ENCODE results near the gene SLC31A2. TPM values are rescaled to one million over a fixed set of nuclear protein-coding genes. Genes with fewer than 3 reads are reported as not detected.

SLC31A2 gene
- total and polyA plus RNA-seq, 2 donors from 2014 or later: 10.6 to 18.6 TPM

DNA sequence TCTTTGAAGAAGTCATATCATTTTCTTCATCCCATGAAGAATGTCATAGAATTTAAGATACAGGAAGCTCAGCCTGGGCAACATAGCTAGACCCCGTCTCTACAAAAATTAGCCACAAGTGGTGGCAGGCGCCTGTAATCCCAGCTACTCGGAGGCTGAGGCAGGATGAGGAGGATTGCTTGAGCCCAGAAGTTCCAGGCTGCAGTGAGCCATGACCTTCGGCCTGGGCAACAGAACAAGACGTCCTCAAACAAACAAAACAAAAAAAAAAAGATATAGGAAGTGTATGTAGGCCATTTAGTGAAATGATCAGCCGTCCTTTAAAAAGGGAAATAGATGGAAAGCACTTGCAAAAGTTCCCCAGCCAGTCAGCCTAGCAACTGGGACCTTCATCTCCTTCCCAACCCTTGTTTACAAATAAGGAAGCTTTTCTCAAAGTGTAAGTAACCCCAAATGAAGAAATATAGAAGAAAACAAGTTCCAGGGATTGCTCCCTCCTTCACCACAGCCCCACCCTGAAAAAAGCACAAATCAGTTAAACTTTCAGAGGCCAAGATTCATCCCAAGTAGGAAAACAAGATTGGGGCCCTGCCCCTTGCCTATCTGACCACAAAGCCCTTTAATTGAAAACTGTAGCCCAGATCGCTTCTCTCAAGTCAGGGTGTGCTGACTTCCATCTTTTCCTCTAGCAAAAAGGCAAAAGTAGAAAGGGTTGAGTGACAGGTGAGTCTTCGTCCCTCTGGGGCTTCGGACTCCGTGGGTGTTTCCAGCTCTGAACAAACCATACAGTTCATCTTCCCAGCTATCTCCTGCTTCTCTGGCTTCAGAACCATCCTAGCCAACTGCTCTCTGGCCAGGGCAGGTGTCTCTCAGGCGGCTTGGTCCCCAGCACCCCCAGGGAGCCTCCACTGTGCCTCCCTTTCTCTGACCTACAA, 1.2 kb downstream of the SLC31A2 start:
- H3K36me3 ChIP-seq (ENCODE audit: control insufficient read depth in 2 of 3, insufficient read depth in 3 of 3, low read length in 3 of 3): peaks cover 0 to 2% (median 0%) of the 10 kb centered on the region in 3 donors
- H3K9me3 ChIP-seq (ENCODE audit: control insufficient read depth in 2 of 3, insufficient read depth in 1 of 3, low read length in 3 of 3): no peaks in the 10 kb centered on the region
- peak overlapping the region in 1 of 2 donors; percentile 37 for H3K27ac ChIP-seq (ENCODE audit: low read depth in 2 of 2, low read length in 2 of 2)
- DNase-seq: peak in 1 of 5 donors; percentile 6
- TF ChIP-seq, protein P1, sequence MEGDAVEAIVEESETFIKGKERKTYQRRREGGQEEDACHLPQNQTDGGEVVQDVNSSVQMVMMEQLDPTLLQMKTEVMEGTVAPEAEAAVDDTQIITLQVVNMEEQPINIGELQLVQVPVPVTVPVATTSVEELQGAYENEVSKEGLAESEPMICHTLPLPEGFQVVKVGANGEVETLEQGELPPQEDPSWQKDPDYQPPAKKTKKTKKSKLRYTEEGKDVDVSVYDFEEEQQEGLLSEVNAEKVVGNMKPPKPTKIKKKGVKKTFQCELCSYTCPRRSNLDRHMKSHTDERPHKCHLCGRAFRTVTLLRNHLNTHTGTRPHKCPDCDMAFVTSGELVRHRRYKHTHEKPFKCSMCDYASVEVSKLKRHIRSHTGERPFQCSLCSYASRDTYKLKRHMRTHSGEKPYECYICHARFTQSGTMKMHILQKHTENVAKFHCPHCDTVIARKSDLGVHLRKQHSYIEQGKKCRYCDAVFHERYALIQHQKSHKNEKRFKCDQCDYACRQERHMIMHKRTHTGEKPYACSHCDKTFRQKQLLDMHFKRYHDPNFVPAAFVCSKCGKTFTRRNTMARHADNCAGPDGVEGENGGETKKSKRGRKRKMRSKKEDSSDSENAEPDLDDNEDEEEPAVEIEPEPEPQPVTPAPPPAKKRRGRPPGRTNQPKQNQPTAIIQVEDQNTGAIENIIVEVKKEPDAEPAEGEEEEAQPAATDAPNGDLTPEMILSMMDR (IDR thresholded peaks at IDR 0.05; ENCODE audit: borderline replicate concordance, extremely low read depth, insufficient read depth): no peak
- FAIRE-seq: no peak
- peaks cover 0 to 14% (median 9%) of the 10 kb centered on the region in 3 donors for H3K4me1 ChIP-seq (ENCODE audit: control insufficient read depth in 2 of 3, insufficient read depth in 2 of 3, low read depth in 1 of 3, low read length in 3 of 3)
- peak overlapping the region; percentile 7 to 85 (median 70) for H3K4me3 ChIP-seq (ENCODE audit: low read length in 3 of 3)
- H3K9ac ChIP-seq (ENCODE audit: low read length in 3 of 3): peak overlapping the region in 1 of 3 donors; percentile 79
- intact Hi-C loops (cut with DNase I): no loop called here
- H3K27me3 ChIP-seq (ENCODE audit: control insufficient read depth, insufficient read depth, low read length): no peaks in the 10 kb centered on the region

DNA sequence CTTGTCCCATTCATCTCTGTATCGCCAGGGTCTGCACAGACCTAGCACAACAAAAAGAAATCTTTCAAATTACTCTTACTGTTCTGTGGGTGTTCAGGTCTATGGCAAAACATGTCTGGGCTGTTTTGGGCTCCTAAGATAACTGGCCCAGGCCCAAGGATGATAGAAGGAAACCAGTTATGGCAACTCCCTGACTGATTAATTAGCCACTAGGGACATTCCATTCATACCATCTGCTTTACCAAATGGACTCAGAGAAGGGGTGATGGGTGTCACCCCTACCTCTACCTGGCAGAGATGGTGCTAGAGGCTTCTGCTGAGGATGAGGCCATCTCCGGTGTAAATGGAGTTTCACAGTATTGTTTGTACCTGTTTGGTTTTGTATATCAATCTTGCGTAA, 1.9 kb downstream of the SLC31A2 start:
- H3K27ac ChIP-seq (ENCODE audit: low read depth in 2 of 2, low read length in 2 of 2): no peak overlapping the region

DNA sequence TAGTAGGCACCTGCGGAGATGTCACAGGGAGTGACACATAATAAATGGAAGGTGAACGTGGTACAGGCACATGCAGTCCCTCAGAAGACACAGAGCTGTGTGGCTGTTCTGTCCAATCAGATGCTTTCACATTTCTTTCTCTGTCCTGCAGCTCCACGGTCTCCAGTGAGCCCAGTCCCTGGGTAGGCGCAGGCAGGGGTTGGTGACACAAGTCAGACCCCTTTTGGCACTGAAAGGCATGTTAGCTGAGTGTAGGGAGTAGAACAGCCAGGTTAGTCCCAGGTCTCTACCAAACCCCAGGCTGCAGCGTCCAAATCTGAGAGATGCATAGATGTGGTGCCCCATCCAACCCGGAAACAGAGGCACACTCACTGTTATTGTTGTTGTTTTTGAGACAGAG, 2.8 kb downstream of the SLC31A2 start:
- DNase-seq (no peak), FAIRE-seq (no peak)
- TF ChIP-seq, protein P1 (IDR thresholded peaks at IDR 0.05; ENCODE audit: borderline replicate concordance, extremely low read depth, insufficient read depth): no peak
- Histone ChIP-seq H3K9me3 (ENCODE audit: control insufficient read depth in 2 of 3, insufficient read depth in 1 of 3, low read length in 3 of 3) (no peaks in the 10 kb centered on the region), H3K27ac (ENCODE audit: low read depth in 2 of 2, low read length in 2 of 2) (no peak overlapping the region), H3K4me3 (ENCODE audit: low read length in 3 of 3) (no peak overlapping the region), H3K36me3 (ENCODE audit: control insufficient read depth in 2 of 3, insufficient read depth in 3 of 3, low read length in 3 of 3) (peaks cover 0 to 2% (median under 1%) of the 10 kb centered on the region in 3 donors), H3K27me3 (ENCODE audit: control insufficient read depth, insufficient read depth, low read length) (no peaks in the 10 kb centered on the region), H3K9ac (ENCODE audit: low read length in 3 of 3) (no peak overlapping the region), H3K4me1 (ENCODE audit: control insufficient read depth in 2 of 3, insufficient read depth in 2 of 3, low read depth in 1 of 3, low read length in 3 of 3) (peaks cover 0 to 14% (median 9%) of the 10 kb centered on the region in 3 donors)
- intact Hi-C loops (cut with DNase I): no loop called here

More for the DNA sequence above, 1.9 kb downstream of the SLC31A2 start:
- FAIRE-seq (no peak), DNase-seq (no peak)
- no peaks in the 10 kb centered on the region for H3K27me3 ChIP-seq (ENCODE audit: control insufficient read depth, insufficient read depth, low read length)
- H3K36me3 ChIP-seq (ENCODE audit: control insufficient read depth in 2 of 3, insufficient read depth in 3 of 3, low read length in 3 of 3): peaks cover 0 to 2% (median 0%) of the 10 kb centered on the region in 3 donors
- H3K9me3 ChIP-seq (ENCODE audit: control insufficient read depth in 2 of 3, insufficient read depth in 1 of 3, low read length in 3 of 3): no peaks in the 10 kb centered on the region
- peaks cover 0 to 14% (median 9%) of the 10 kb centered on the region in 3 donors for H3K4me1 ChIP-seq (ENCODE audit: control insufficient read depth in 2 of 3, insufficient read depth in 2 of 3, low read depth in 1 of 3, low read length in 3 of 3)
- intact Hi-C loops (cut with DNase I): no loop called here
- TF ChIP-seq, protein P1 (IDR thresholded peaks at IDR 0.05; ENCODE audit: borderline replicate concordance, extremely low read depth, insufficient read depth): no peak
- H3K4me3 ChIP-seq (ENCODE audit: low read length in 3 of 3): peak overlapping the region in 2 of 3 donors; percentile 0 to 85
- no peak overlapping the region for H3K9ac ChIP-seq (ENCODE audit: low read length in 3 of 3)

Measured in kidney (tissue), 14 donors.